Activated gamma-delta T cell treated with Interleukin-2 at 50 U/mL for 16 hours (primary cell): ENCODE data around the gene FARSB.

ENCODE experiments used
- DNase-seq: peaks from one replicate; pipeline ENCODE4 v3.0.0-alpha.2; 2020

FARSB gene

DNA sequence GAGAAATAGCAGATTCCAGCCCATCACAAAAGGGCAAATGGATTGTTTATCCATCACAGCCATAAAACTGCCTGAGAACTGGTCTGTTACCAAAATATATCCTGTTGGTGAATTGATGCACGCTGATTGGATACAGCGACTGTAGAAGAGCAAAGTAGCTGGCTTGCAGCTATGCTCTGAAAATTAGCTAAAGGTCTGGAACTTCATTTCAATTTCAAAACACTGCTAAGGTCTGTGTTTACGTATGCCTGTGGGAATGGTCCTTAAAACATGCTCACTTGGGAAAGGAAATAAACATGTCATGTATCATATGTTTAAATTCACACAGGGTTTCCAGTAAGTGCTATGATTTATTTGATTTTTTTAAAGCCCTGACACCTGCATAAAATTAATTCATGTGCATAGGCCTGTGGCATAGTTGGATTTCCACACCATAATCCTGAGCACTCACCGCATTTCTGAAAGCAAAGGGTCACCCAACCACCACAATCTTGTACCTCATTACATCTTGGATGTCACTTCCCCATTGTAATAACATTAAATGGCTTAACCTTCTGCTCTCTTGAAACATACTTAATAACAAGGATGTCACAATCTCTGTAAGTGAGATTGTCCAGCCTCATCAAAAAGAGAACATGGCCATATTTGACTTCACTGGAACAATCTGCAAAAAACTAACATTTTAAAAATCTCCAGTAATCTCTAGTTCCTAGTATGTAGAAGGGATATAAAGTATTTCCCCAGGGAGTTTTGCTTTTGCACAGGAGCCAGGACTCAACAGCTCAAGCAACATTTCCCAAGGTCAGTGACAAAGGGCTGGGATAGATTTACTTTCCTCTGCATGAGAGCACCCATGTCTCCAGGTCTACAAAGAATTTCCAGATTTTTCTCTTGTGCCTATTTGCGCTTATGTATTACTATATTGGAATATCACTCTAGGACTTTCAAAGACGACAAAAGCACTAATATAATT lies 109.8 kb downstream of the FARSB start:
- no peak for DNase-seq

DNA sequence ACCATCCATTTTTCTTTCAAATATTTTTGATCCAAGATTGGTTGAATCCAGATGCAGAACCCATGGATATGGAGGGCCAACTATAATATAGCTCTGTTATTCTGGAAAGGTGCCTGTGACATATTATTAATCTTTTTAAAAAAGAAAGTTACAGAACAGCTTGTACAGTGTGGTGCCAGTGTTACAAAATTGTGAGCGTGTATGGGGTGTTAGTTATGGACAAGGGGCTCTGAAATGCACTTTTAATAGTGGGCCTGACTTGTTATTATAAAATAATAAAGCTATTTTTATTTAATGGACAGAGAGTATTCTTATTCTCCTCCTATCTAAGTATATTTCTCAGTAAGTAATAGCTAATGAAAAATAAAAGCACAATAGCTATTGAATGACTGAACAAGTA lies 111.2 kb downstream of the FARSB start:
- DNase-seq: no peak

DNA sequence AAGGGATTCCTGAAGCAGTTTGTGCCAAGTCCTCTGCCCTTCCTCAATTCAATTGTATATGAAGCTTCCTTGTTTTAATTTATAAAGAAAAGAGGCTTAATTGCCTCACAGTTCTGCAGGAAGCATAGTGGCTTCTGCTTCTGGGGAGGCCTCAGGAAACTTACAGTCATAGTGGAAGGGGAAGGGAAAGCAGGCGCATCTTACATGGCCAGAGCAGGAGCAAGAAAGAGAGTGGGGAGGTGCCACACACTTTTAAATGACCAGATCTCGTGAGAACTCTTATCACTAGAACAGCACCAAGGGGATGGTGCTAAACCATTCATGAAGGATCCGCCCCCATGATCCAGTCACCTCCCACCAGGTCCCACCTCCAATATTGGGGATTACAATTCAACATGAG lies 117.4 kb downstream of the FARSB start:
- DNase-seq: no peak

- no peak for DNase-seq
Observed at GRCh38 chr2:222535477-222535876, 120.4 kb downstream of the FARSB start.

GRCh38 chr2:222532315-222532714 lies 123.6 kb downstream of the FARSB start:
- DNase-seq: no peak

DNA sequence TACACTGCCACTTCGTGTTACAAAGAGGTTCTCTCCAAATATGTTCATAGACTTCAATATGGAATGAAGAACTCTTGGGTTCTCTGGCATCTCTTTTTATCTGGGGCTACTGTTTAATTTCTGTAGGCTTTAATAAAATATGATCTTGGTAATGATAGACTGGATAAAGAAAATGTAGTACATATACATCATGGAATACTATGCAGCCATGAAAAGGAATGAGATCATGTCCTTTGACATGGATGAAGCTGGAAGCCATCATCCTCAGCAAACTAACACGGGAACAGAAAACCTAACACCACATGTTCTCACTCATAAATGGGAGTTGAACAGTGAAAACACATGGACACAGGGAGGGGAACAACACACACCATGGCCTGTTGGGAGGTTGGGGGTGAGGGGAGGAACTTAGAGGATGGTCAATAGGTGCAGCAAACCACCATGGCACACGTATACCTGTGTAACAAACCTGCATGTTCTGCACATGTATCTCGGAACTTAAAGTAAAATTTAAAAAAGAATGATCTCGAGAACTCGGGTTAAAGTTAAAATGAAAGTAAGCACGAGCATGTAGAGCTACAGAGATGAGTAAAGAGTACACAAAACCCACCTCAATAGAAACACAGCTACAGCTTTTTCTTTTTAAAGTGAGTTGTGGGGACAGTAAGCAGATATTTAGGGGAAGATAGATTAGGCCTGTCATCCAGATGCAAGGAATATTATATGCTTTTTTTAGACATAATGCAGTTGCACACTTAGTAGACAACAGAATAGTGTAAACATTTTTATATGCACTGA lies 129.2 kb downstream of the FARSB start:
- no peak for DNase-seq

DNA sequence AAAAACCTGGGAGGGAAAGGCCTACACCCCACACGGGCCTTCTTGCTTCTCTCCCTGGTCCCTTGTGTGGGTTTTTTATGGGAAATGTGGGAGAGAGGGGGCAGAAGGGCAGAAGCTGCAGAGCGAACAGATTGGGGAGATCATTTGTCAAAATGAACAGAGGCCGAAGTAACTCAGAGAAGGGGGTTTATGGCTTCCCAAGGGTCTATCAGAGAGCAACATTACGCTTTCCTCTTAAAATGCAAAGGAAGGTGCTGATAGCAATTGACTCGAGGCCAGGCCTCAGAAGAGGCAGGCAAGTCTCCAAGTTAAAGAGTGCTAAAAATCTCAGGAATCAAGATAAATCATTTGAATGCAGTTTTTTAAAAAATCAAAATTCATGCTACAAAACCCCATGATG lies 130.1 kb downstream of the FARSB start:
- DNase-seq: no peak

DNA sequence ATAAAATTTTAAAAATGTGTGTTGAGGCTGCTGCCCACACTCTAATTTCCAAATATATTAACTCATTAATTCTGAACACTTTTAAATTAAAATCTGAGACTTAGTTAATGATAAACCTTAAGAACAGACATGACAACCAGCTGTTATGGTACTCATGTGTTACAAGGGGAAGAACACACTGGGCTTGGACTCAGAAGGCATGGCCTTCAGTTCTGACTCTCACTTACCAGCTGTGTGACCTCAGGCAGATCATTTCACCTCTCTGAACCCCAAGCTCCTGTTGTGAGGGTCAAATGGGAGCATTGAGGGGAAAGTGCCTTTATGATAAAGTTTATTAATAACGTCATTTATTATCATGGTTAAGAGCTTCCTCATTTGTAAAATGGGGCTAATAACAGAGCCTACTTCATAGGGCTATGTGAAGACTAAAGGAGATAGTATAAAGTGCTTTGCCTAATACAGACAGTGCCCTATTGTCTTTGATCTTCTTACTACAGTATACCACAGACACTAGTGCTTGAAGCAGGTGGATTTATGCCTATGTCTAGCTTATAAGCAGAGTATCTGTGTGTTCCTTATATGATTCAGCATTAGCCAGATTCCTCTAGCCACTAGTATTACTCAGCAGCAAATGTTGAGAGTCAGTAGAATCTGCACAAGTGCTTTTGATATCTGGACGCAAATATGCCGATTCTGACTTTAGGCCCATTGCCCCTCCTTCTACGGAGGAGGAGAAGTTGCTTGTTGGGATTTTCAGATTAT lies 131.9 kb downstream of the FARSB start:
- no peak for DNase-seq

- no peak for DNase-seq
Observed at GRCh38 chr2:222522082-222522481, 133.8 kb downstream of the FARSB start.

DNA sequence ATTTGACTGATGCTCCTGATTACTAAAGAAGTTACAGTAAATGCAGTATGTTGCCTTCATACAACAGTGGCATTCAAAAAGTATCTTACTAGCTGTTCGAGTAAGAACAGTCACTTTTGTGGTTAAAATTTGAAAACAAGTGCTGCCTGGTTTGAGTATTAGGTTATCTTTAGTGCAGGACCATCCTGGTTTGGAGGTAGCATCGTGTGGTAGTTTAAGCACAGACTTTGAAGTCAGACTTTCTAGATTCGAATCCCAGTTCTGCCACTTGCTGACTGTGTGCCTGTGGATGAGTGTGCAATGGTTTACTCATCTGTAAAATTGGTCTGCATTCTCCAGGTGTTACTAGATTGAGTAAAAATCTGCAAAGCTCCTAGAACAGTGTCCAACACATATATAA lies 134.8 kb downstream of the FARSB start:
- DNase-seq: no peak
